ENCODE data around the gene DIP2C. TPM values are rescaled to one million over a fixed set of nuclear protein-coding genes. Genes with fewer than 3 reads are reported as not detected.
"Not testable (repeated sequence)": the region's sequence is repeated elsewhere in the genome, so short reads cannot be mapped to it uniquely, and the experiment has no call there.

The DIP2C gene
- polyA plus RNA-seq, 12 donors, result 18.1 to 31.7 (median 26.1) TPM; not detected in 1

- DNase-seq, result no peak
Measured at GRCh38 chr10:641149-642010, 48.1 kb downstream of the DIP2C start.

- DNase-seq, result no peak
Measured at GRCh38 chr10:640673-641045, 48.8 kb downstream of the DIP2C start.

- no peak for DNase-seq
Measured at GRCh38 chr10:639751-640672, 49.5 kb downstream of the DIP2C start.

- DNase-seq, result no peak
Measured at GRCh38 chr10:639001-639750, 50.3 kb downstream of the DIP2C start.

GRCh38 chr10:637771-638195 lies 51.7 kb downstream of the DIP2C start:
- no peak for DNase-seq

- no peak for DNase-seq
Measured at GRCh38 chr10:637221-637620, 52.2 kb downstream of the DIP2C start.

- DNase-seq, result no peak
Measured at GRCh38 chr10:636769-637168, 52.7 kb downstream of the DIP2C start.

GRCh38 chr10:636016-636730 lies 53.3 kb downstream of the DIP2C start:
- no peak for DNase-seq

GRCh38 chr10:635088-635861 lies 54.2 kb downstream of the DIP2C start:
- no peak for DNase-seq

- no peak for DNase-seq
Measured at GRCh38 chr10:634256-634655, 55.2 kb downstream of the DIP2C start.

- DNase-seq, result no peak
Measured at GRCh38 chr10:633279-634245, 55.9 kb downstream of the DIP2C start.

- DNase-seq, result not testable (repeated sequence)
Measured at GRCh38 chr10:632807-633177, 56.7 kb downstream of the DIP2C start.

- not testable (repeated sequence) for DNase-seq
Measured at GRCh38 chr10:632155-632806, 57.2 kb downstream of the DIP2C start.

- DNase-seq, result no peak
Measured at GRCh38 chr10:631266-631665, 58.2 kb downstream of the DIP2C start.

- no peak for DNase-seq
Measured at GRCh38 chr10:630581-631073, 58.8 kb downstream of the DIP2C start.

- no peak for DNase-seq
Measured at GRCh38 chr10:629186-629998, 60.1 kb downstream of the DIP2C start.

GRCh38 chr10:628386-629045 lies 61.0 kb downstream of the DIP2C start:
- no peak for DNase-seq

Measured in muscle of arm (tissue), 12 donors.